HuH-7.5 (cell line): Measurements from ENCODE around the gene ISCA1.
"Not testable (repeated sequence)": the region's sequence is repeated elsewhere in the genome, so short reads cannot be mapped to it uniquely, and the experiment has no call there.

Experiments used
- DNase-seq: peaks from one replicate; pipeline ENCODE4 v3.0.0; 2011; ENCODE audit warnings: low spot score

Gene ISCA1

GRCh38 chr9:86282077-86282978, at the start of gene ISCA1:
Gene ISCA1, minus strand, starts transcription at chr9:86282538. Its CDS starts 80 bp downstream, at chr9:86282458.
- peak; percentile 70 for DNase-seq

DNA sequence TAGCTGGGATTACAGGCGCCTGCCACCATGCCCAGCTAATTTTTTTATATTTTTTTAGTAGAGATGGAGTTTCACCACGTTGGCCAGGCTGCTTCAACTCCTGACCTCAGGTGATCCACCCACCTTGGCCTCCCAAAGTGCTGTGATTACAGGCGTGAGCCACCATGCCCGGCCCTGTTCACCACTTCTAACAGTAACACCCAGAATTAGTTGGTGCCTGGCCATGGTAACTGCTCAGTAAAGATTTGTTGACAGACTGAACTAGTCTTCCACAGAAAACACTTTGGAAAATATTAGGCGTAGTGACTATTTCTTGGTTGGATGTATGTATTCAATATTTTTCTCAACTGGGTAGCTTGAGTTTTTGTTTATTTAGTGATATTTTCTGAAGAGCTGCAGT, 47.8 kb upstream of the ISCA1 start:
- no peak for DNase-seq

DNA sequence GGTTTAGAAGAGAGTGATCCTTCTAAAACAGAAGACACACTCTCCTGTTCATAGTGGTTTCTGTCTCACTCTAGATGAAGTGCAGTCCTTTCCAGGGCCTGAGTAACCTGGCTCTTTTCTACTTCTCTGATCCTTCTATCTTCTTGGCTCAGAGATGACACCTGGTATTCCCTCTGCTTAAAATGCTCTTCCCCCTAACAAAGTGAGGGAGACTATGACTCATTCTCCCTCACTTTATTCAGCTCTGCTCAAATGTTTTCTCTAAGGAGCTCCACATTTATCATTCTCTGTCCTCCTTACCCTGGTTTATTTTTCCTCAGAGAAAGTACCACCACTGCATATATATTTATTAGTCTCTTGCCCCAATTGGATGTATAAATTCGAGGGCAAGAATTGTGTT, 47.3 kb upstream of the ISCA1 start:
- no peak for DNase-seq

DNA sequence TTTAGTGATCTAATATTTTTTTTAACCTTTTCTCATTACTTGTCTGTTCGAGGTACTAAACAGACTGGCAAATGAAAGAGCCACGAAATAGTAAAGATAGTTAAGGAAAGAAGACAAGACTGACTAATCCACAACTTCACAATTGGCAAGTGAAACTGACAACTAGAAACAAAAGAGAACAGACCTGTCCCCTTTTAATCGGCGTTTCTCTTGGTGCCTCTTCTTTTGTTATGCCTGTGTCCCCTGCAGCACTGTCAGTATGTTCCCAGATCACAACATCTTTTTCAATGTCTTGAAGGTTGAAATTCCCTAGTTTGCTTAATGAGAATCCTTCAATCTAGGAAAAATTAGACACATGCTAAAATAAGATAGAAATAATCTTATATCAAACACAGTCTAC, 45.8 kb upstream of the ISCA1 start:
- DNase-seq, result no peak

DNA sequence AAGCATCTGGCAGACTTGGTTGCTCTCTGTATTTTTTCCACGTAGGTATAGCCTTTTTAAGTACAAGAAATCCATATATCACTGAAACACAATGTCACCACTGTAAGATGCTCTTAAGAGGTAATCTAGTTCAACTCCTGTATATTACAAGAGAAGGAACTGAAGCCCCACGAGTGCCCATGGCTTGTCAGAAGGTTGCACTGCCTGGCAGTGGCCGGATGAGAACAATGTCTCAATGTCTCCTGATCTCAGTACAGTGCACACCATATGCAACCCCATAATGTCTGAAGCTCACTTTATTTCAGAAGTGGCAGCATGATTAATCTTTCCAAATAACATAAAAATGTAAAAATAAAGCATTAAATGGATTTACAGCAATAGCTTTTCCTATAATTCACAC, 44.2 kb upstream of the ISCA1 start:
- DNase-seq, result no peak

- no peak for DNase-seq
Measured at GRCh38 chr9:86324901-86325300, 42.6 kb upstream of the ISCA1 start.

GRCh38 chr9:86324308-86324707, 42.0 kb upstream of the ISCA1 start:
- DNase-seq, result no peak

DNA sequence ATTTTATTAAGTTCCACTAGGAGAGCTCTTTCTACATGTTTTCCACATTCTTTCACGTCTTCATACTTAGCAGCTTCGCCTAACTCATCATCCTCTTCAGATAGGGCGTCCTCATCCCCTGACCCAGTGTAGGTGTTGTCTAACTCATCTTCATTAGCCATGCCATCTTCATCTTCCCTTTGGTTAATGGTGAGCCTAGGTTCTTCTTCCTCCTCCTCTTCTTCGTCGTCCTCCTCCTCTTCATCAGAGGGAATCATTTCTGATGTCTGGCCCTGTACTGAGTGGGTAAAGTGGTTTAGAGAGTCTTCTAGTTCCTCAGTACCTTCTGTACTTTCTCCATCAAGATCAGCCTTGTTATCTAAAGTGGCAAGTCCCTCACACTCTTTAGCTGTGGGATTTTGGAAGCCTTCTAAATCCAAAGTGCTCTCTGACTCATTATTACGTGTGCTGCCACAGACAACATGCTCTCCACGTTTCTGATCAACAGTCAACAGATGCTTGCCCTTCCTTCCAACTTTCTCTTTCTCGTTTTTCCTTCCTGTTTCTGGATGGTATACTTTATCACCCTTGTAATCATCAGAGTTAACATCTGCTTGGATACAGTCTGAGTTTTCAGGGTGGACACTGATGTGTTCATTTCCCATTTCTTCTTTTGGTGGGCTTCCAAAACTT, 40.8 kb upstream of the ISCA1 start:
- DNase-seq, result no peak

- DNase-seq, result no peak
Measured at GRCh38 chr9:86321373-86321772, 39.0 kb upstream of the ISCA1 start.

- no peak for DNase-seq
Measured at GRCh38 chr9:86318187-86318586, 35.8 kb upstream of the ISCA1 start.

DNA sequence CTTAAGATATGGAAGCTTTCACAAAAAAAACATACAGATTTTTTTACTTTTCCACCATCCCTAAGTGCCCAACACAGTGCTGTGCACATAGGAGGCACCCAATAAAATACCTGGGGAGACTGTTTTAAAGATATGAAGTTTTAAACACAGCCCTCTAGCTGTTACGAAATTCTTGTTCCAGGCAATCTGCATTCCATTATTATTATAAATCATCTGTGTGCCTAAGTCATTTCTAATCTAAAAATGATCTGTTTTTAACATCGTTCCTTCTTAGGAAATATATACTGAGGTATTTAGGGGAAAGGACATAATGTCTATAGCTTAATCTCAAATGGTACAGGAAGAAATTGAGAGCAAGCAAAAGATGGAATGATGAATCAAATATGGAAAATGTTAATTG, 32.7 kb upstream of the ISCA1 start:
- no peak for DNase-seq

DNA sequence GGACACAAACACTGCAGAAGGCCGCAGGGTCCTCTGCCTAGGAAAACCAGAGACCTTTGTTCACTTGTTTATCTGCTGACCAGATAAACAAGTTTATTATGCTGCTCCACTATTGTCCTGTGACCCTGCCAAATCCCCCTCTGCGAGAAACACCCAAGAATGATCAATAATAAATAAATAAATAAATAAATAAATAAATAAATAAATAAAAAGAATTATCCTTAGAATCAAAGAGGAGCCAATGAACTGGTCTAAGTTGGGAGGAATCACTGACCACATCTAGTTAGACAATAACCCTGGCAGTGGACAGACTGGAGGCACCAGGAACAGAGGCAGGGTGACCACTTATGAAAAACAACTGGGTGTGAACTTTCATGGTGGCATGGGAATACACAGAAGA, 30.6 kb upstream of the ISCA1 start:
- DNase-seq, result not testable (repeated sequence)

DNA sequence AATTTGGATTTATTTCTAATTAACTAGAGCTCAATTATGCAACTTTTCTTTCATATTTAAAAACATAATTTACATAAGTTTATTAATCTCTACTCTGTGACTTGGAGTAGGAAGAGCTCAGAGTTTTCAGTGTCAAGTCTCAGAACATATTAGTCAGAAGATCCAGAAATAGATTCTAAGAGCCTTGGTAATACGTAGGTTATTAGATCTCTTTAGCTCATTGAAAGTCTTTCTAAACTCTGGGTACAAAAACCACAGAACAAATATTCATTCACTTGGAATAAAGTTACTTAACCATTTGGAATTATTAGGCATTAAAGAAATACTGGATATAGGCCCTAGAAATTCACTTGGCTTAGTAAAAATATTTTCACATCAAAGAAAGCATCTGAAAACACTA, 26.3 kb upstream of the ISCA1 start:
- DNase-seq, result no peak

- no peak for DNase-seq
Measured at GRCh38 chr9:86304236-86304730, 21.9 kb upstream of the ISCA1 start.

- no peak for DNase-seq
Measured at GRCh38 chr9:86303316-86303975, 21.1 kb upstream of the ISCA1 start.

DNA sequence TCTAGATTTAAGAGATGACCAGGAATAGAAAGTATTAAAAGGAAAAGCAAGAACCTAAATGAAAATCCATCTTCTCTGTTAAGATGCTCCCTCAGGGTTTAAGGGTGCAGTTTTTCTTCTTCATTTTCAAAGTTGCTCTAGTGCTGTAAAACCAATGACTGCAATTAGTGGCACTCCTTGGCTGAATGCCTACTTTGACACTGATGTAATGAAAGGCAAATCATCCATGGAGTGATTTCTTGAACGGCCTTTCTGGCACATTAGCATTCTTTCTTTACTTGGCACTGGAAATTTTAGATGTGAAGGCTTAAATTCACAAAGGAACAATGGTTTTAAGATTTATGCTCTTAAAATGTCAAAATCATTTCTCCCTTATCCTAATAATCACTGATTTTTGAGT, 19.3 kb upstream of the ISCA1 start:
- no peak for DNase-seq

- no peak for DNase-seq
Measured at GRCh38 chr9:86300701-86301100, 18.4 kb upstream of the ISCA1 start.

DNA sequence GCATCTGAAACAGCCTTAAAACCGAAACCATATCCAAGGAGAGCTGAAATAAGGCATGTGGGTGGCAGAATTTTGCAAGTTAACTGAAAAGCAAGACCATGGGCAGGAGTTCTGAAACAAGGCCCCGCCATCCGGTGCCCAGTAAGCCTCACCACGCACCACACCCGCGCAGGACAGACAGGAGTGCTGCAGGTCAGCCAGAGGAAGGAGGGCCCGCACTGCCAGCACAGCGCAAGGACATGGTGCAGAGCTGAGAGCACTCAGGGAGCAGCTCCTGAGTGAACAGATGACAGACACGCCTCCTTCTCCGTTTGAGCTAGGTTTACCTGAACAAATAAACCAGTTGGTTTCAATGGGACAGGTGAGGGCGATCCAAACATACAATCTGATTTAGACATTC, 16.5 kb upstream of the ISCA1 start:
- DNase-seq, result no peak

GRCh38 chr9:86290341-86290740, 8.0 kb upstream of the ISCA1 start:
- not testable (repeated sequence) for DNase-seq

DNA sequence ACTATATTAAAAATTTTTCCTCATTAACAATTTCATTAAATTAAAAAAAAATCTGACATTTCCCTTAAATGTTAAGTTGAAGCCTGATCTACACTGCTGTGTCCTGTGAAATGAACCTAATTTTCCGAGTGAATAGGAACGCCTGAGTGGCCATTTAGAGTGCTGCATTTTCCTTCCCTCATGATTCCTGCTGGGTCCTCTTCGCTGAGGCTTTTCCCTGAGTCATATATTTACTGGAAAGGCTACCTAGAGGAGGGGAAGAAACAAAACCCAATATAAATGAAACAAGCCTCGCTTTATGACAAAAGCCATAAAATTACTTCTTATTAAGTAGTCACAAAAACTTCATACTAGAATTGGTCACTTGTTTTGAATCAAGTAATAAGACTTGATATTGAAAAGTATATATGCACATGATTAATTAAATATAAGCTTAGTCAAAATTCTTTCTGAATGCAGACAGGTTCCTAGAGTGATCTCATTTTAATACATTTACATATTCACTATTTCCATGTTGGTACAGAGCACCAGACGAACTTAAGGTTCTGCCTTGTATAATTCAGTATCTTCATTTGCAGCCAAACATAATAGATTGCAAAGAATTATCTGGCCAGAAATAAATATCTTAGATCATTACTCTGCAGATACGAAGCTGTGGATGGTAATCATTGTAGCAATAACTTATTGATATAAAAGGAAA, 6.3 kb upstream of the ISCA1 start:
- no peak for DNase-seq

DNA sequence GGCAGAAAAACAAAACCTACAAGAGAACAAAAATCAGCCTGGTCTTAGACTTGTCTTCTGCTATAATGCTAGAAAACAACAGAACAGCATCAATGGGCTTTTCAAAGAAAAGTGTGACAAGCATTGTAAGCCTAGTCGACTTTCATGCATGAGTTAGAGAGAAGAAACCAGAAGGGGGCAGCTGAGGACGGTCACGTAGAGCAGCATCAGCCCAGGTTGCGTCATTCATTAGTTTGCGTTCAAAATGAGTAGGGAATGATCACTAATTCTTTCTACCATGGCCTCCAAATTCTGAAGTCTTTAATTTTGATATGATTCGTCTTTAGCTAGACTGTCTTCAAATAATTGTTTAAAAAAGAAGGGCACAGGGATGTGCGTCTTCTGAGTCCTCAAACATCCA, 4.7 kb upstream of the ISCA1 start:
- no peak for DNase-seq

- no peak for DNase-seq
Measured at GRCh38 chr9:86286278-86286677, 3.9 kb upstream of the ISCA1 start.
